Spinal cord (tissue), 10 donors: ENCODE results near the gene RBSN. TPM values are rescaled to one million over a fixed set of nuclear protein-coding genes. Genes with fewer than 3 reads are reported as not detected.

ENCODE experiments used
- DNase-seq, 6 donors: peaks; one replicate each; pipeline versions ENCODE4 v3.0.0 to v3.0.0-alpha.2; 2013 to 2015; ENCODE audit warnings: low spot score in 6 of 6, low read depth in 4 of 6
- H3K27ac ChIP-seq: one replicate; pipeline ENCODE4 v1.5.1; 2013; ENCODE audit warnings: low read depth, low read length, control low read depth
- H3K27me3 ChIP-seq: one replicate; pipeline ENCODE4 v1.6.1; 2013; ENCODE audit warnings: low read length; ENCODE audit not compliant: control insufficient read depth, insufficient read depth
- H3K36me3 ChIP-seq: one replicate; pipeline ENCODE4 v1.6.1; 2013; ENCODE audit warnings: low read length; ENCODE audit not compliant: control insufficient read depth, insufficient read depth
- H3K4me1 ChIP-seq: one replicate; pipeline ENCODE4 v1.6.1; 2013; ENCODE audit warnings: low read length; ENCODE audit not compliant: control insufficient read depth, insufficient read depth
- H3K4me3 ChIP-seq: one replicate; pipeline ENCODE4 v1.5.1; 2013; ENCODE audit warnings: low read depth, low read length, control low read depth
- H3K9me3 ChIP-seq: one replicate; pipeline ENCODE4 v1.6.1; 2013; ENCODE audit warnings: low read length; ENCODE audit not compliant: control insufficient read depth, insufficient read depth
- WGBS: methylation state at CpG from one replicate; pipeline ENCODE4 v1.1.5; 2013; ENCODE audit warnings: missing lambda C conversion rate; ENCODE audit not compliant: insufficient coverage; 5-methylcytosine and 5-hydroxymethylcytosine counted together
- polyA plus RNA-seq, 2 donors: library from polyadenylated mRNA; unstranded; fragments of 120-200 nt; gene quantifications; one replicate each; pipeline ENCODE4 v1.2.1, GENCODE V29; 2013; ENCODE audit not compliant: insufficient read length in 2 of 2
- total RNA-seq, 2 donors: library from RNA; depleted of rRNA in 1 of 2; stranded (reverse); fragments of 120-200 nt in 1 of 2; fragments of >200 nt in 1 of 2; gene quantifications; one replicate each; pipeline versions ENCODE4 v1.2.3 to v1.2.4, GENCODE V29; 2013 to 2014
- donor health status: healthy.

RBSN gene
- total and polyA plus RNA-seq, 4 donors: 40.4 to 51.6 (median 46.1) TPM

DNA sequence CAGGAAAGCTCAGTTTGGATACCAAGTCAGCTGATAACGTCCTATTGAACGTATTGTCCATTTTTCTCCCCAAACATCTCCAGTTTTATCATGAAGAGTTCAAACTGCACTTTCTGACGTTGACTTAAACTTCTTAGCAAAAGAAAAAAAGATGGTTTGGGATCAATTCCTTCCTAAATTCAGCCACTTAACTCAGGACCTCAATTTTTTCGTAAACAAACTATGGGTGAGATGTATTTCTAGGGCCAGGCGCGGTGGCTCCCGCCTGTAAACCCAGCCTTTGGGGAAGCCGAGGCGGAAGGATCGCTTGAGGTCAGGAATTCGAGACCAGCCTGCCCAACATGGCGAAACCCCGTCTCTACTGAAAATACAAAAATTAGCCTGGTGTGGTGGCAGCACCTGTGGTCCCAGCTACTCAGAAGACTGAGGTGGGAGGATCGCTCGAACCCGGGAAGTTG is 33.4 kb downstream of the RBSN start:
- Histone ChIP-seq H3K4me1 (peaks cover 17% of the 10 kb centered on the region), H3K36me3 (peaks cover 12% of the 10 kb centered on the region), H3K9me3 (no peaks in the 10 kb centered on the region), H3K27me3 (no peaks in the 10 kb centered on the region), H3K27ac (no peak overlapping the region), H3K4me3 (peak overlapping the region; percentile 92)
- WGBS: 56% methylated on average over 9 of the region's 16 CpGs
- DNase-seq: no peak

DNA sequence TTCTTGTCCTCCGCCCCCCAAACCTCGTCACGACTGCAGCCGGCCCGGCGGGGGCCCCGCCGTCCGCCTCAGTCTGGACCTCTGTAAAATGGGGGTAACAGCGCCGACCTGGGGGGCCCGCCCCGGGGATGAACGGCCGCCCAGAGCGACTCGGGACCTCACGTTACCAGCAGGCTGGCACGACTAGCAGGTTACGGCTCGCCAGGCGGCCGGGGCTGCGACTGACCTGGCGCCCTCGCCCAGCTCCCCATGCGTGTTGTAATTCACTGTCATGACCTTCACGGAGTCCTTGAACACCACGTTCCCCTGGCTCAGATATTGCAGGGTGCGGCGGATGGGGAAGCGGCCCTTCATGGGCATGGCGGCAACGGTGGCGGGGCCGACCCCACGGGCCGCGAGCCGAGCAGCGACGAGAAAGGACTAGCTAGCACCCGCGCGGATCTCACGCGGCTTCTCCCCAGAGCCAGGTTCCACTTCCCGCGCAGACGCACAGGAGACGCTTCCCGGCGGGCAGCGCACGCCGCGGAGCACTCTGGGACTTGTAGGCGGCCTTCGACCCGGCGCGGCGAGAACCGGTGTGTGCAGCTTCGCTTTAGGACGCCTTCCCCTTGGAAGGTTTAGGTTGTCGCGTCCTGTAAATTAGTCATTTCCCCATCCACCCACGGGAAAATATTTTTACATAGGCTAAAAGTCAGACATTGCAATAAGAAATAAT is 34.0 kb downstream of the RBSN start, which contains the start of gene MRPS25:
Gene MRPS25 (minus strand): TSS at position 481 of the 715 bp plus-strand sequence. CDS start 121 bp downstream, at position 360.
- Histone ChIP-seq H3K9me3 (no peaks in the 10 kb centered on the region), H3K27me3 (no peaks in the 10 kb centered on the region), H3K4me1 (peaks cover 17% of the 10 kb centered on the region), H3K4me3 (peak within 1 kb of the TSS; percentile 92), H3K36me3 (peaks cover 12% of the 10 kb centered on the region), H3K27ac (peak within 1 kb of the TSS; percentile 17)
- WGBS: 0% methylated on average over 66 of the region's 69 CpGs
- DNase-seq: peak; percentile 72 to 97 (median 82)

DNA sequence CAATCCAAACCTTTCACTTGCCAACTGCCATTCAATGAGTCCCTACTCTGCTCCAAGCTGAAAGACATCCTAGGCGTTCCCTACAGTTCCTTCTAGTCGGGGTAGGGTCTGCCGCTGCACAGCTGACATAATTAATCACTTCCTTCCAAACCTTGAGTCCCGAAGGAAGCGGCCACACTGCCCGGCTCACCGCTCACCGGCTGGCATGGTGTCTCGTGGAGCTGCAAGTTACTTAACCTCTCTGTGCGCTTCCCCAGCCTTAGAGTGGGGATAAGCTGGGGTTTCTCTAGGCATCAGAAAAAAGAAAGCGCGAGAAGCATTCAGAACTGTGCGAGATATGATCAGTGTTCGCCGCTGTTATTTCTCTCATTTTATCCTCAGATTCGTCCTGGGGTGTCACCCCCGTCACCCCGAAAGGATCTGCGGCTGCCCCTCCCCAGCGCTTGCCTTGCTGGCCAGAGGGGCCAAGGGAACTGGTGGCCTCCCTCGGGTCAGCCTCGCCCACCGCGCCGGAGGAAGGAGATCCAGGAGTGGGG is 34.6 kb downstream of the RBSN start:
- no peaks in the 10 kb centered on the region for H3K27me3 ChIP-seq
- H3K9me3 ChIP-seq: no peaks in the 10 kb centered on the region
- DNase-seq: peak in 3 of 6 donors; percentile 3 to 49 (median 28)
- H3K4me3 ChIP-seq: peak overlapping the region; percentile 92
- 1% methylated on average over 22 of the region's 25 CpGs for WGBS
- H3K36me3 ChIP-seq: peaks cover 12% of the 10 kb centered on the region
- peaks cover 17% of the 10 kb centered on the region for H3K4me1 ChIP-seq
- H3K27ac ChIP-seq: peak overlapping the region; percentile 17

DNA sequence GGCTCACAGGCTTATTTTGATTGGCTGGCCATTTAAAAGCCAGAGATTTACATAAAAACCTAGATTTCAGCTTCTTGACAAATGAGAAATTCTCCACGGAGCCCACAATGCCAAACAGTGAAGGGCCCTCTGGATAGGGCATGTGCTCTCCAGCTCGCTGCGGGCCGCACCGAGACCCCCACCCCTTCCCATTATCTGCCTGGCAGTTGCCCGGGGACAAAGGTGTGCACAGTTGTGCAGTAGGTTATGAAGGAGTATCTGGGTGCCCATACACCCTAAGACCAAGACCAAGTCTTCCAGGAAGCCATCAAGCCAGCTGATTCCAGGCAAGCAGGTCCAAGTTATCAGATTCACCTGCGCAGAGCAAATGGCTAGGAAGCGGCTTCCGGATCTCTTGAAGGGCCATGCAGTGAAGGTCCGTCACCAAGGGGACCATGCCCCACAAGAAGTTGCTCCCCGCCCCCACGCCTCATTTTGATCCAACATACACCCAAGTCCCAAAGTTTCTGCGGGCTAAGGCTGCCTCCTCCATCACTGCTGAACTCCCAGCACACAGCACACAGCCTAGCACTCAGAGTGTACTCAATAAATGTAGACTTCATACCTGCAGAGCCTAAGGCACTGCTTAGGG is 35.2 kb downstream of the RBSN start:
- no peaks in the 10 kb centered on the region for H3K27me3 ChIP-seq
- WGBS: 90% methylated on average over 8 of the region's 13 CpGs
- peak overlapping the region; percentile 92 for H3K4me3 ChIP-seq
- peaks cover 17% of the 10 kb centered on the region for H3K36me3 ChIP-seq
- DNase-seq: no peak
- H3K27ac ChIP-seq: no peak overlapping the region
- H3K9me3 ChIP-seq: no peaks in the 10 kb centered on the region
- H3K4me1 ChIP-seq: peaks cover 17% of the 10 kb centered on the region

DNA sequence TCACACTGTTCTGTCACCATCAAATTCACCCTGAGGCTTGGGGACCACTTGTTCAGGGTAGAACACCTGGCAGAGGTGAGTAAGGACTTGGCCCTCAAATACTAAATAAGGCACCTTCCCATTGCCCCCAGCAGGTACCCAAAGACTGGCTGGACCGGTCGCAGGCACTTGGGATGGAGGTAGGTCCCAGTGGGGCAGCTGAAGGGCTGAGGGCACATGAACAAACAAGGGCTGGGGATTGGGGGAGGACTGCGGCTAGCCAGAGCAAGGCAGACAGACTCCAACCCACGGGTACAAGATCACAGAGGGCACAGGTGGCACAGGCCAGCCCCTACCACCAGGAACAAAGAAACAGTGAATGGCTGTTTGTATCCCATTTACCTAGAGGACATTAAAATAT is 35.7 kb downstream of the RBSN start:
- Histone ChIP-seq H3K9me3 (no peaks in the 10 kb centered on the region), H3K4me3 (no peak overlapping the region), H3K4me1 (peaks cover 17% of the 10 kb centered on the region), H3K36me3 (peaks cover 17% of the 10 kb centered on the region), H3K27me3 (no peaks in the 10 kb centered on the region), H3K27ac (no peak overlapping the region)
- 100% methylated on average over 2 of the region's 4 CpGs for WGBS
- no peak for DNase-seq

DNA sequence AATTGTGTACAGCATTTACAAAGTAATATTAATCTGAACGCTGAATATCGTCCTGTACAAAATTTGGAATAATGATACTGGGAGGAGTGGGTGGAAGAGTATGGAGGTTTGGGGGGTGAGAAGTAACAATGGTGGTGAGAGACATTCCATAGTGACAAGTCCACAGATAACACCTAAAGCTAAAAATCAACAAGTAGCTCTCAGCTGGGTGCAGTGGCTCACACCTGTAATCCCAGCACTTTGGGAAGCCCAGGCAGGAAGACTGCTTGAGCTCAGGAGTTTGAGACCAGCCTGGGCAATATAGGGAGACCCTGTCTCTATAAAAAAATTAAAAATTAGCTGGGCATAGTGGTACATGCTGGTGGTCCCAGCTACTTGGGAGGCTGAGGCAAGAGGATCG is 38.9 kb downstream of the RBSN start:
- WGBS: 71% methylated on average over 1 of the region's 3 CpGs
- Histone ChIP-seq H3K9me3 (no peaks in the 10 kb centered on the region), H3K27ac (no peak overlapping the region), H3K36me3 (peaks cover 41% of the 10 kb centered on the region), H3K4me3 (no peak overlapping the region), H3K4me1 (peaks cover 17% of the 10 kb centered on the region), H3K27me3 (no peaks in the 10 kb centered on the region)
- DNase-seq: no peak

DNA sequence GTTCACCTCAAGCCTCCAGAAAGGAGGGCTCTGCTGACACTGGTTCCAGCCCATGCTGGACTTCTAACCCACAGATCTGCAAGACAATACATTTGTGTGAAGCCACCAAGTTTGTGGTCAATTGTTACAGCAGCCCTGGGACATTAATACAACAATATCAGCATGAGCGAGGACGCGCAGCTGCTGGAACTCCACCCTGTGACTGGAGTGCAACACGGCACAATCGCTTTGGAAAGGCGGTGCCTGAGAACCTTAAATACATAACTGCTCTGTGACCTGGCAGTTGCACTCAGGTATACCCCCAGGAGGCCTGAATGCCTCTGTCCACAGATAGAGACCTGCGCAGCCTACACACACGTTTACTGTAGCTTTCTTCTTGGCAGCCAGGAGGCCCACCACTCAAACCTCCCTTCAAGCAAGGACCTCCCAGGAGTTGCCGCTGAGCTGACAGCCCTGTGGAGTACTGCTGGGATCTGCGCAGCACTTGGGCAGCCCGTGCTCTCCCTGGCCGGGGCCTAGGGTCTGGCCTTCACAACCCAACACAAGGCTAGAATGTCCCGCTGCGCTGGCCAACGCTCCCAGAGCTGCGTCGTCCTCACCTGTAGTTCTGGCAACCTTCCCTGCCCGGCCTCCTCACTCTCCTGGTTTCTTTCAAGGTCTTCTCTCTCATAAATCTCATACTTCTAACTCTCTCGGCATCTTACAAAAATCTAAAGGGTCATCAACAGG is 42.1 kb downstream of the RBSN start:
- no peak for DNase-seq
- no peaks in the 10 kb centered on the region for H3K27me3 ChIP-seq
- 97% methylated on average over 19 of the region's 19 CpGs for WGBS
- no peak overlapping the region for H3K27ac ChIP-seq
- H3K36me3 ChIP-seq: peaks cover 53% of the 10 kb centered on the region
- no peaks in the 10 kb centered on the region for H3K9me3 ChIP-seq
- H3K4me3 ChIP-seq: no peak overlapping the region
- H3K4me1 ChIP-seq: peaks cover 5% of the 10 kb centered on the region

DNA sequence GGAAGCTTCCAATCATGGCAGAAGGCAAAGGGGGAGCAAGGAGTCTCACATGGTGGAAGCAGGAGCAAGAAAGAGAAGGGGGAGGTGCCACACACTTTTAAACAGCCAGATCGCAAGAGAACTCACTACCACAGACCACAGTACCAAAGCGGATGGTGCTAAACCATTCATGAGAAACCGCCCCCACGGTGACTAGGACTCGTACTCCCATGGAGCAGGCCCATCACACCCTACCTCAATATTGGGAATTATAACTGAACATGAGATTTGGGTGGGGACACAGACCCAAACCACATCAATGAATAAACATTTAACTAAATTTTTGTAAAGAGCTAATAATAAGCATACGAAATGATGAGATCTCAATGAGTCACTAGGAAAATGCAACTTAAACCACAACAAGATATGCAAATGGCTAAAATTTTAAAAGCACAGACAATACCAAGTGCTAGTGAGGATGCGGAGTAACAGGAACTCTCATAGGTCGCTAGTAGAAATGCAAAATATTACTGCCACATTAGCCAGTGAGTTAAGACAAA is 43.9 kb downstream of the RBSN start:
- no peak overlapping the region for H3K4me3 ChIP-seq
- H3K36me3 ChIP-seq: peaks cover 64% of the 10 kb centered on the region
- no peaks in the 10 kb centered on the region for H3K27me3 ChIP-seq
- no peak for DNase-seq
- no peaks in the 10 kb centered on the region for H3K9me3 ChIP-seq
- H3K27ac ChIP-seq: no peak overlapping the region
- H3K4me1 ChIP-seq: peaks cover 5% of the 10 kb centered on the region
- no CpG with 5 or more reads among the region's 8 CpGs for WGBS

DNA sequence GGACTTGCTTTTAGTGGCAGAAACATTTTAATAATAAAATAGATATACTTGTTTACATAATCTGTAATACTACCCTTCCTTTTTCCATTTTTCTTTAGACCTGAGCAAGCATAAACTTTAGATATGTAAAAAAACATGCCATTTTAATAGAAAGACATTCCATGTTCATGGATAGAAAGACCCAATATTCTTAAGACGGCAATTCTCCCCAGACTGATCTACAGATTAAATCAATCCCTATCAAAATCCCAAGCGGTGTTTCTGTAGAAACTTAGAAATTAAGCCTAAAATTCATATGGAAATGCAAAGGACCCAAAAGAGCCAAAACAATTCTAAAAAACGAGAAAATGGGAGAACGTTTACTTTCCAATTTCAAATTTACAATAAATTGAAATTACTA is 45.4 kb downstream of the RBSN start:
- Histone ChIP-seq H3K27me3 (no peaks in the 10 kb centered on the region), H3K9me3 (no peaks in the 10 kb centered on the region), H3K4me3 (no peak overlapping the region), H3K27ac (no peak overlapping the region), H3K4me1 (peaks cover 5% of the 10 kb centered on the region), H3K36me3 (peaks cover 63% of the 10 kb centered on the region)
- no peak for DNase-seq
- WGBS: no CpG with 5 or more reads among the region's 4 CpGs
